MM.1S (cell line): ENCODE measurements around the gene UBAC2.
"Not testable (repeated sequence)": the region's sequence is repeated elsewhere in the genome, so short reads cannot be mapped to it uniquely, and the experiment has no call there.

Experiments used
- DNase-seq: peaks from one replicate; pipeline ENCODE4 v3.0.0-alpha.2; 2015
- H2AFZ ChIP-seq: fragments of 300-600 bp; sonication (generic); 2 replicates; pipeline ENCODE4 v1.6.0; 2016; ENCODE audit warnings: antibody characterized with exemption, low read length
- H3F3A ChIP-seq: fragments of 300-600 bp; sonication (generic); 2 replicates; pipeline ENCODE4 v1.6.1; 2016; ENCODE audit warnings: mild to moderate bottlenecking, antibody characterized with exemption, low read length, moderate library complexity, mixed read lengths; ENCODE audit not compliant: insufficient read depth
- H3K27ac ChIP-seq: fragments of 300-600 bp; sonication (generic); 2 replicates; pipeline ENCODE4 v1.5.1; 2016; ENCODE audit warnings: mild to moderate bottlenecking, low read length
- H3K27me3 ChIP-seq: fragments of 300-600 bp; sonication (generic); replicated peaks from 2 replicates; pipeline ENCODE4 v1.6.0; 2016; ENCODE audit warnings: low read length; ENCODE audit not compliant: insufficient read depth
- H3K36me3 ChIP-seq: fragments of 300-600 bp; sonication (generic); replicated peaks from 2 replicates; pipeline ENCODE4 v1.6.1; 2016; ENCODE audit warnings: mild to moderate bottlenecking, low read length, mixed read lengths; ENCODE audit not compliant: insufficient read depth
- H3K4me1 ChIP-seq: fragments of 300-600 bp; sonication (generic); 2 replicates; pipeline ENCODE4 v1.6.1; 2016; ENCODE audit warnings: low read length, mixed read lengths
- H3K4me2 ChIP-seq: fragments of 300-600 bp; sonication (generic); 2 replicates; pipeline ENCODE4 v1.6.0; 2016; ENCODE audit warnings: low read depth, low read length
- H3K4me3 ChIP-seq: fragments of 300-600 bp; sonication (generic); 2 replicates; pipeline ENCODE4 v1.5.1; 2016; ENCODE audit warnings: low read length, mixed read lengths
- H3K79me2 ChIP-seq: fragments of 300-600 bp; sonication (generic); 2 replicates; pipeline ENCODE4 v1.6.1; 2016; ENCODE audit warnings: mixed run types, low read length, mixed read lengths
- H3K9ac ChIP-seq: fragments of 300-600 bp; sonication (generic); 2 replicates; pipeline ENCODE4 v1.6.1; 2016; ENCODE audit warnings: low read length, mixed read lengths
- H3K9me2 ChIP-seq: fragments of 300-600 bp; sonication (generic); replicated peaks from 2 replicates; pipeline ENCODE4 v1.6.1; 2016; ENCODE audit warnings: mild to moderate bottlenecking, low read length, mixed read lengths; ENCODE audit not compliant: insufficient read depth
- H3K9me3 ChIP-seq: fragments of 300-600 bp; sonication (generic); replicated peaks from 2 replicates; pipeline ENCODE4 v1.6.1; 2016; ENCODE audit warnings: mild to moderate bottlenecking, low read length, mixed read lengths; ENCODE audit not compliant: insufficient read depth
- H4K20me1 ChIP-seq: fragments of 300-600 bp; sonication (generic); 2 replicates; pipeline ENCODE4 v1.6.1; 2016; ENCODE audit warnings: mild to moderate bottlenecking, low read length, moderate library complexity, mixed read lengths; ENCODE audit not compliant: insufficient read depth
- EZH2 ChIP-seq: fragments of 300-600 bp; sonication (generic); optimal IDR thresholded peaks from 2 replicates; pipeline ENCODE3; 2017; ENCODE audit warnings: low read depth, mild to moderate bottlenecking, antibody characterized with exemption, low read length, mixed read lengths
- EZH2phosphoT487 ChIP-seq: fragments of 300-600 bp; sonication (generic); IDR thresholded peaks from 2 replicates; pipeline ENCODE4 v1.6.1; 2018; ENCODE audit warnings: antibody characterized with exemption, low read length
- TF ChIP-seq, protein P1 (sequence below): fragments of 300-600 bp; sonication (generic); IDR thresholded peaks from 2 replicates; pipeline ENCODE4 v1.5.1; 2016; ENCODE audit warnings: antibody characterized with exemption, low read length, mixed read lengths

UBAC2 gene

GRCh38 chr13:99237981-99238662 lies 37.5 kb downstream of the UBAC2 start:
- no peaks in the 10 kb centered on the region for H3K4me1 ChIP-seq
- H3K27me3 ChIP-seq = no peaks in the 10 kb centered on the region
- DNase-seq = no peak
- H3F3A ChIP-seq = no peaks in the 10 kb centered on the region
- H3K27ac ChIP-seq = no peak overlapping the region
- no peaks in the 10 kb centered on the region for H3K9me2 ChIP-seq
- no peak overlapping the region for H3K4me2 ChIP-seq
- H3K79me2 ChIP-seq = no peaks in the 10 kb centered on the region
- no peak overlapping the region for H3K9ac ChIP-seq
- H4K20me1 ChIP-seq = no peaks in the 10 kb centered on the region
- TF ChIP-seq, protein P1, sequence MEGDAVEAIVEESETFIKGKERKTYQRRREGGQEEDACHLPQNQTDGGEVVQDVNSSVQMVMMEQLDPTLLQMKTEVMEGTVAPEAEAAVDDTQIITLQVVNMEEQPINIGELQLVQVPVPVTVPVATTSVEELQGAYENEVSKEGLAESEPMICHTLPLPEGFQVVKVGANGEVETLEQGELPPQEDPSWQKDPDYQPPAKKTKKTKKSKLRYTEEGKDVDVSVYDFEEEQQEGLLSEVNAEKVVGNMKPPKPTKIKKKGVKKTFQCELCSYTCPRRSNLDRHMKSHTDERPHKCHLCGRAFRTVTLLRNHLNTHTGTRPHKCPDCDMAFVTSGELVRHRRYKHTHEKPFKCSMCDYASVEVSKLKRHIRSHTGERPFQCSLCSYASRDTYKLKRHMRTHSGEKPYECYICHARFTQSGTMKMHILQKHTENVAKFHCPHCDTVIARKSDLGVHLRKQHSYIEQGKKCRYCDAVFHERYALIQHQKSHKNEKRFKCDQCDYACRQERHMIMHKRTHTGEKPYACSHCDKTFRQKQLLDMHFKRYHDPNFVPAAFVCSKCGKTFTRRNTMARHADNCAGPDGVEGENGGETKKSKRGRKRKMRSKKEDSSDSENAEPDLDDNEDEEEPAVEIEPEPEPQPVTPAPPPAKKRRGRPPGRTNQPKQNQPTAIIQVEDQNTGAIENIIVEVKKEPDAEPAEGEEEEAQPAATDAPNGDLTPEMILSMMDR = no peak
- TF ChIP-seq EZH2 (no peak), EZH2phosphoT487 (no peak)
- no peaks in the 10 kb centered on the region for H3K36me3 ChIP-seq
- no peak overlapping the region for H2AFZ ChIP-seq
- no peak overlapping the region for H3K4me3 ChIP-seq
- no peaks in the 10 kb centered on the region for H3K9me3 ChIP-seq

GRCh38 chr13:99246100-99246499 lies 45.4 kb downstream of the UBAC2 start:
- Histone ChIP-seq H4K20me1 (no peaks in the 10 kb centered on the region), H3K27me3 (no peaks in the 10 kb centered on the region), H3K9ac (no peak overlapping the region), H3K4me1 (no peaks in the 10 kb centered on the region), H3K9me3 (no peaks in the 10 kb centered on the region), H3K4me2 (no peak overlapping the region), H3K9me2 (no peaks in the 10 kb centered on the region), H3K79me2 (no peaks in the 10 kb centered on the region), H3F3A (no peaks in the 10 kb centered on the region), H2AFZ (no peak overlapping the region), H3K36me3 (no peaks in the 10 kb centered on the region), H3K4me3 (no peak overlapping the region), H3K27ac (no peak overlapping the region)
- TF ChIP-seq EZH2 (no peak), EZH2phosphoT487 (no peak)
- TF ChIP-seq, protein P1 = no peak
- DNase-seq = no peak

- H3K4me2 ChIP-seq, H3K4me1 ChIP-seq, H3K4me3 ChIP-seq, H3K79me2 ChIP-seq, H3K27me3 ChIP-seq, H4K20me1 ChIP-seq, H3F3A ChIP-seq, H2AFZ ChIP-seq, H3K9ac ChIP-seq, H3K36me3 ChIP-seq, H3K9me3 ChIP-seq, H3K9me2 ChIP-seq, DNase-seq, H3K27ac ChIP-seq: not testable (repeated sequence)
Observed at GRCh38 chr13:99249178-99249577, 48.5 kb downstream of the UBAC2 start.

GRCh38 chr13:99249606-99250005 lies 49.0 kb downstream of the UBAC2 start:
- not testable (repeated sequence) for H3K4me3 ChIP-seq, H4K20me1 ChIP-seq, DNase-seq, H3K79me2 ChIP-seq, H3K27me3 ChIP-seq, H3K27ac ChIP-seq, H2AFZ ChIP-seq, H3K36me3 ChIP-seq, H3K4me1 ChIP-seq, H3K9me3 ChIP-seq, H3F3A ChIP-seq, H3K9me2 ChIP-seq, H3K4me2 ChIP-seq, H3K9ac ChIP-seq
